Islet precursor cell (in vitro differentiated cells): ENCODE results near the gene CFAP46.
A peak's percentile ranks its signal among the peaks of the same experiment; 100 is the strongest.
"Not testable (repeated sequence)": the region's sequence is repeated elsewhere in the genome, so short reads cannot be mapped to it uniquely, and the experiment has no call there.

Source experiments
- DNase-seq: peaks from one replicate; pipeline ENCODE4 v3.0.0-alpha.2; 2018

The CFAP46 gene

GRCh38 chr10:132840698-132841614, 101.4 kb downstream of the CFAP46 start:
- DNase-seq, result peak; percentile 30

- DNase-seq, result peak; percentile 33
Measured at GRCh38 chr10:132839061-132839460, 103.3 kb downstream of the CFAP46 start.

- DNase-seq, result peak; percentile 29
Measured at GRCh38 chr10:132838346-132838970, 103.9 kb downstream of the CFAP46 start.

GRCh38 chr10:132837905-132838304, 104.5 kb downstream of the CFAP46 start:
- DNase-seq, result peak; percentile 49

- DNase-seq, result peak; percentile 56
Measured at GRCh38 chr10:132836832-132837540, 105.4 kb downstream of the CFAP46 start.

GRCh38 chr10:132836248-132836831, 106.0 kb downstream of the CFAP46 start:
- peak; percentile 48 for DNase-seq

GRCh38 chr10:132835848-132836233, 106.5 kb downstream of the CFAP46 start:
- DNase-seq, result no peak

- DNase-seq, result peak; percentile 43
Measured at GRCh38 chr10:132834891-132835847, 107.2 kb downstream of the CFAP46 start.

GRCh38 chr10:132834311-132834761, 108.0 kb downstream of the CFAP46 start:
- DNase-seq, result peak; percentile 23

- peak; percentile 47 for DNase-seq
Measured at GRCh38 chr10:132833421-132834111, 108.8 kb downstream of the CFAP46 start.

- peak; percentile 32 for DNase-seq
Measured at GRCh38 chr10:132832186-132832969, 110.0 kb downstream of the CFAP46 start.

GRCh38 chr10:132829403-132829802, 113.0 kb downstream of the CFAP46 start:
- DNase-seq, result peak; percentile 28

- DNase-seq, result no peak
Measured at GRCh38 chr10:132828681-132829080, 113.7 kb downstream of the CFAP46 start.

- DNase-seq, result no peak
Measured at GRCh38 chr10:132827861-132828539, 114.4 kb downstream of the CFAP46 start.

- DNase-seq, result no peak
Measured at GRCh38 chr10:132827423-132827789, 115.0 kb downstream of the CFAP46 start.

GRCh38 chr10:132826524-132827422, 115.6 kb downstream of the CFAP46 start:
- DNase-seq, result no peak

- not testable (repeated sequence) for DNase-seq
Measured at GRCh38 chr10:132825783-132826523, 116.4 kb downstream of the CFAP46 start.

- no peak for DNase-seq
Measured at GRCh38 chr10:132820056-132820455, 122.3 kb downstream of the CFAP46 start.
